ENCODE results near the gene MLEC. TPM values are rescaled to one million over a fixed set of nuclear protein-coding genes. Genes with fewer than 3 reads are reported as not detected.

MLEC gene
- polyA plus RNA-seq, 2 of the 4 experiments (the other 2 are of a cell fraction): 89.1 to 117 TPM

DNA sequence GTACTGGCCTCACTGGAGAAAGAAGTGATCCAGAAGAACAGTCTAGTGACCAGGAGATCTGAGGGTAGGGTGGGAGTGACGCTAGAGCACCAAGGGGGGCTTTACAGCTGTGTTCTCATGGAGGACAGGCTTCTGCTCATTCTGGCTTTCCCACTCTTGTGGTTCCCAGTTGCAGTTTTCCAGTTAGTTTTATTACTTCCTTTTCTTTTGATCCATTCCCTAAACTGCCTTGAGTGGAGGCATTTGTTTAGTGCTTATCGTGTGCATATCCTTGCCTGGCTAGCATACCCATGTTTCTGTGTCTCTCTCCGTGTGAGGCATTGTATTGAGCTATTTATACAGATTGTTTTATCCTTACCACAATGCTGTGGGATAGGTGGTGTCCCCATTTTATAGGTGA, 4.0 kb downstream of the MLEC start:
- Histone ChIP-seq H3K4me1 (peaks cover 56% of the 10 kb centered on the region), H3K4me2 (peak overlapping the region; percentile 86), H3K27ac (peak overlapping the region; percentile 53 to 94; a peak in 4 of 6 replicates), H3K4me3 (no peak overlapping the region), H3K9me3 (no peaks in the 10 kb centered on the region)
- TF ChIP-seq, protein P1, sequence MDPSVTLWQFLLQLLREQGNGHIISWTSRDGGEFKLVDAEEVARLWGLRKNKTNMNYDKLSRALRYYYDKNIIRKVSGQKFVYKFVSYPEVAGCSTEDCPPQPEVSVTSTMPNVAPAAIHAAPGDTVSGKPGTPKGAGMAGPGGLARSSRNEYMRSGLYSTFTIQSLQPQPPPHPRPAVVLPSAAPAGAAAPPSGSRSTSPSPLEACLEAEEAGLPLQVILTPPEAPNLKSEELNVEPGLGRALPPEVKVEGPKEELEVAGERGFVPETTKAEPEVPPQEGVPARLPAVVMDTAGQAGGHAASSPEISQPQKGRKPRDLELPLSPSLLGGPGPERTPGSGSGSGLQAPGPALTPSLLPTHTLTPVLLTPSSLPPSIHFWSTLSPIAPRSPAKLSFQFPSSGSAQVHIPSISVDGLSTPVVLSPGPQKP (IDR thresholded peaks at IDR 0.05; ENCODE audit: low read depth, low read length): no peak
- TF ChIP-seq SMC3 (IDR thresholded peaks at IDR 0.05) (no peak), RAD21 (conservative IDR thresholded peaks at IDR 0.05 in 1 of 2, IDR thresholded peaks at IDR 0.05 in 1 of 2) (no peak), FOSL2 (IDR thresholded peaks at IDR 0.05) (no peak), FOSL2 (CRISPR knock-in tag; IDR thresholded peaks at IDR 0.05) (no peak), ESRRA (IDR thresholded peaks at IDR 0.05; ENCODE audit: borderline replicate concordance, low read length) (no peak), POLR2AphosphoS2 (conservative IDR thresholded peaks at IDR 0.05; ENCODE audit: low read length) (no peak), MAFK (IDR thresholded peaks at IDR 0.05; ENCODE audit: partially characterized antibody) (no peak), RCOR1 (IDR thresholded peaks at IDR 0.05; ENCODE audit: low read depth, low read length) (no peak), MYC (IDR thresholded peaks at IDR 0.05; ENCODE audit: borderline replicate concordance, low read length) (no peak), MAZ (IDR thresholded peaks at IDR 0.05; ENCODE audit: borderline replicate concordance, low read depth, low read length) (no peak), SREBF2 (IDR thresholded peaks at IDR 0.05) (no peak)
- TF ChIP-seq, protein P2, sequence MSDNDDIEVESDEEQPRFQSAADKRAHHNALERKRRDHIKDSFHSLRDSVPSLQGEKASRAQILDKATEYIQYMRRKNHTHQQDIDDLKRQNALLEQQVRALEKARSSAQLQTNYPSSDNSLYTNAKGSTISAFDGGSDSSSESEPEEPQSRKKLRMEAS (IDR thresholded peaks at IDR 0.05): no peak
- TF ChIP-seq, protein P3, sequence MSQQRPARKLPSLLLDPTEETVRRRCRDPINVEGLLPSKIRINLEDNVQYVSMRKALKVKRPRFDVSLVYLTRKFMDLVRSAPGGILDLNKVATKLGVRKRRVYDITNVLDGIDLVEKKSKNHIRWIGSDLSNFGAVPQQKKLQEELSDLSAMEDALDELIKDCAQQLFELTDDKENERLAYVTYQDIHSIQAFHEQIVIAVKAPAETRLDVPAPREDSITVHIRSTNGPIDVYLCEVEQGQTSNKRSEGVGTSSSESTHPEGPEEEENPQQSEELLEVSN (IDR thresholded peaks at IDR 0.05; ENCODE audit: borderline replicate concordance, low read depth): no peak
- TF ChIP-seq, protein P4, sequence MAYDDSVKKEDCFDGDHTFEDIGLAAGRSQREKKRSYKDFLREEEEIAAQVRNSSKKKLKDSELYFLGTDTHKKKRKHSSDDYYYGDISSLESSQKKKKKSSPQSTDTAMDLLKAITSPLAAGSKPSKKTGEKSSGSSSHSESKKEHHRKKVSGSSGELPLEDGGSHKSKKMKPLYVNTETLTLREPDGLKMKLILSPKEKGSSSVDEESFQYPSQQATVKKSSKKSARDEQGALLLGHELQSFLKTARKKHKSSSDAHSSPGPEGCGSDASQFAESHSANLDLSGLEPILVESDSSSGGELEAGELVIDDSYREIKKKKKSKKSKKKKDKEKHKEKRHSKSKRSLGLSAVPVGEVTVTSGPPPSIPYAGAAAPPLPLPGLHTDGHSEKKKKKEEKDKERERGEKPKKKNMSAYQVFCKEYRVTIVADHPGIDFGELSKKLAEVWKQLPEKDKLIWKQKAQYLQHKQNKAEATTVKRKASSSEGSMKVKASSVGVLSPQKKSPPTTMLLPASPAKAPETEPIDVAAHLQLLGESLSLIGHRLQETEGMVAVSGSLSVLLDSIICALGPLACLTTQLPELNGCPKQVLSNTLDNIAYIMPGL (CRISPR knock-in tag; IDR thresholded peaks at IDR 0.05; ENCODE audit: borderline replicate concordance): no peak
- TF ChIP-seq, protein P5, sequence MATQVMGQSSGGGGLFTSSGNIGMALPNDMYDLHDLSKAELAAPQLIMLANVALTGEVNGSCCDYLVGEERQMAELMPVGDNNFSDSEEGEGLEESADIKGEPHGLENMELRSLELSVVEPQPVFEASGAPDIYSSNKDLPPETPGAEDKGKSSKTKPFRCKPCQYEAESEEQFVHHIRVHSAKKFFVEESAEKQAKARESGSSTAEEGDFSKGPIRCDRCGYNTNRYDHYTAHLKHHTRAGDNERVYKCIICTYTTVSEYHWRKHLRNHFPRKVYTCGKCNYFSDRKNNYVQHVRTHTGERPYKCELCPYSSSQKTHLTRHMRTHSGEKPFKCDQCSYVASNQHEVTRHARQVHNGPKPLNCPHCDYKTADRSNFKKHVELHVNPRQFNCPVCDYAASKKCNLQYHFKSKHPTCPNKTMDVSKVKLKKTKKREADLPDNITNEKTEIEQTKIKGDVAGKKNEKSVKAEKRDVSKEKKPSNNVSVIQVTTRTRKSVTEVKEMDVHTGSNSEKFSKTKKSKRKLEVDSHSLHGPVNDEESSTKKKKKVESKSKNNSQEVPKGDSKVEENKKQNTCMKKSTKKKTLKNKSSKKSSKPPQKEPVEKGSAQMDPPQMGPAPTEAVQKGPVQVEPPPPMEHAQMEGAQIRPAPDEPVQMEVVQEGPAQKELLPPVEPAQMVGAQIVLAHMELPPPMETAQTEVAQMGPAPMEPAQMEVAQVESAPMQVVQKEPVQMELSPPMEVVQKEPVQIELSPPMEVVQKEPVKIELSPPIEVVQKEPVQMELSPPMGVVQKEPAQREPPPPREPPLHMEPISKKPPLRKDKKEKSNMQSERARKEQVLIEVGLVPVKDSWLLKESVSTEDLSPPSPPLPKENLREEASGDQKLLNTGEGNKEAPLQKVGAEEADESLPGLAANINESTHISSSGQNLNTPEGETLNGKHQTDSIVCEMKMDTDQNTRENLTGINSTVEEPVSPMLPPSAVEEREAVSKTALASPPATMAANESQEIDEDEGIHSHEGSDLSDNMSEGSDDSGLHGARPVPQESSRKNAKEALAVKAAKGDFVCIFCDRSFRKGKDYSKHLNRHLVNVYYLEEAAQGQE (IDR thresholded peaks at IDR 0.05): no peak
- ChIA-PET CTCF (interaction anchor here (19.0 kb wide), 1 partner anchor 43 kb away, joined by 137 read pairs; no protein-coding TSS in a partner anchor), POLR2A (interaction anchor here (0.6 to 1.0 kb wide), 2 partner anchors 19 to 140 kb away, joined by 3 read pairs; partner anchors contain the start of gene UNC119B)
- FAIRE-seq (no peak), ATAC-seq (no peak), DNase-seq (ENCODE audit: low read depth in 1 of 2, low spot score in 1 of 2) (no peak)
- WGBS (ENCODE audit: missing lambda C conversion rate): 77% methylated on average over 3 of the region's 3 CpGs

DNA sequence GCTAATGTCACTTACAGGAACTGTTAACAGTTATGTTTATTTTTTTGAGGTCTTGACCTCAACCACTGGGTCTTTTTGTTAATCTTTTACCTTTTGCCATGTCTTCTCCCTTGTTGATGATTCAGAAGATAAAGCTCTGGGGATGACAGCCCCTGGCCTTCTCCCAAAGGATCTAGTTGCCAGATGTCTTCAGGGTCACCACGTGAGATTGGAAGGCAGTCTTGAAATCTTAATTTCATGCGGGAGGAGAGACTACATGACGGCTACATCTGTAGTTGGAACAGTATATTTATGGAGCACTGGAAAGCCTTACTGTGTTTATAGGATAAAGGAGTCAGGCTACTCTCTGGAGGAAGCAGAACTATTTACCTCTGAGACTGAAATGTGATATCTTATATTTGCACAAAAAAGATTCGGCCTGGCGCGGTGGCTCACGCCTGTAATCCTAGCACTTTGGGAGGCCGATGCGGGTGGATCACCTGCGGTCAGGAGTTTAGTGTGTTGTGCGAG, 5.6 kb downstream of the MLEC start:
- peak overlapping the region; percentile 20 to 94; a peak in 5 of 6 replicates for H3K27ac ChIP-seq
- DNase-seq (ENCODE audit: low read depth in 1 of 2, low spot score in 1 of 2) (peak; percentile 87 to 89), FAIRE-seq (no peak), ATAC-seq (peak; percentile 58 to 78)
- POLR2A ChIA-PET: interaction anchor here (0.8 kb wide), 1 partner anchor 279 kb away, joined by 3 read pairs; no protein-coding TSS in a partner anchor
- peaks cover 56% of the 10 kb centered on the region for H3K4me1 ChIP-seq
- H3K9me3 ChIP-seq: no peaks in the 10 kb centered on the region
- CTCF ChIA-PET: interaction anchor here (19.0 kb wide), 1 partner anchor 45 kb away, joined by 137 read pairs; no protein-coding TSS in a partner anchor
- no peak overlapping the region; the same call in 2 of the 3 replicates for H3K4me3 ChIP-seq
- WGBS (ENCODE audit: missing lambda C conversion rate): 6% methylated on average over 11 of the region's 11 CpGs
- peak overlapping the region; percentile 86 for H3K4me2 ChIP-seq
- TF ChIP-seq, protein P4 (CRISPR knock-in tag; IDR thresholded peaks at IDR 0.05; ENCODE audit: borderline replicate concordance): no peak
- TF ChIP-seq JUN (IDR thresholded peaks at IDR 0.05) (peak; percentile 23 to 82; a peak in 2 of 5 replicates), RNF2 (IDR thresholded peaks at IDR 0.05; ENCODE audit: borderline replicate concordance, low read depth) (no peak), ZNF302 (CRISPR knock-in tag; IDR thresholded peaks at IDR 0.05) (no peak), HOXA7 (CRISPR knock-in tag; IDR thresholded peaks at IDR 0.05) (no peak), GATA3 (IDR thresholded peaks at IDR 0.05; ENCODE audit: borderline replicate concordance) (peak; percentile 93), EHF (CRISPR knock-in tag; IDR thresholded peaks at IDR 0.05) (no peak), ZC3H11A (IDR thresholded peaks at IDR 0.05) (no peak), POLR2AphosphoS2 (conservative IDR thresholded peaks at IDR 0.05; ENCODE audit: low read length) (no peak), TP53 (CRISPR knock-in tag; IDR thresholded peaks at IDR 0.05) (no peak), ZFP36 (IDR thresholded peaks at IDR 0.05; ENCODE audit: borderline replicate concordance, partially characterized antibody) (no peak)
- TF ChIP-seq, protein P6, sequence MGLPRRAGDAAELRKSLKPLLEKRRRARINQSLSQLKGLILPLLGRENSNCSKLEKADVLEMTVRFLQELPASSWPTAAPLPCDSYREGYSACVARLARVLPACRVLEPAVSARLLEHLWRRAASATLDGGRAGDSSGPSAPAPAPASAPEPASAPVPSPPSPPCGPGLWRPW (IDR thresholded peaks at IDR 0.05): no peak
